Measurements from ENCODE around the gene ITGB7.

ITGB7 gene

GRCh38 chr12:53185582-53186153 lies 21.4 kb downstream of the ITGB7 start:
- H3K27me3 ChIP-seq (replicated peaks; ENCODE audit: control insufficient read depth, insufficient read depth, low read length): no peaks in the 10 kb centered on the region
- peaks cover 22% of the 10 kb centered on the region for H3K36me3 ChIP-seq (ENCODE audit: control insufficient read depth, insufficient read depth, low read length)
- DNase-seq (ENCODE audit: extremely low read depth, insufficient read length): no peak
- TF ChIP-seq CTCF (IDR thresholded peaks at IDR 0.05; ENCODE audit: insufficient read depth, low read length, poor library complexity, severe bottlenecking): no peak
- no peak overlapping the region for H3K4me3 ChIP-seq (replicated peaks; ENCODE audit: low read depth, low read length)

GRCh38 chr12:53184828-53185227 lies 22.2 kb downstream of the ITGB7 start:
- TF ChIP-seq CTCF (IDR thresholded peaks at IDR 0.05; ENCODE audit: insufficient read depth, low read length, poor library complexity, severe bottlenecking): no peak
- no peak for DNase-seq (ENCODE audit: extremely low read depth, insufficient read length)
- Histone ChIP-seq H3K27me3 (replicated peaks; ENCODE audit: control insufficient read depth, insufficient read depth, low read length) (no peaks in the 10 kb centered on the region), H3K4me3 (replicated peaks; ENCODE audit: low read depth, low read length) (no peak overlapping the region), H3K36me3 (ENCODE audit: control insufficient read depth, insufficient read depth, low read length) (peaks cover 20% of the 10 kb centered on the region)

GRCh38 chr12:53182903-53183302 lies 24.1 kb downstream of the ITGB7 start:
- no peak for DNase-seq (ENCODE audit: extremely low read depth, insufficient read length)
- Histone ChIP-seq H3K27me3 (replicated peaks; ENCODE audit: control insufficient read depth, insufficient read depth, low read length) (no peaks in the 10 kb centered on the region), H3K36me3 (ENCODE audit: control insufficient read depth, insufficient read depth, low read length) (peaks cover 15% of the 10 kb centered on the region), H3K4me3 (replicated peaks; ENCODE audit: low read depth, low read length) (no peak overlapping the region)
- no peak for TF ChIP-seq CTCF (IDR thresholded peaks at IDR 0.05; ENCODE audit: insufficient read depth, low read length, poor library complexity, severe bottlenecking)

- no peak for DNase-seq (ENCODE audit: extremely low read depth, insufficient read length)
- no peaks in the 10 kb centered on the region for H3K27me3 ChIP-seq (replicated peaks; ENCODE audit: control insufficient read depth, insufficient read depth, low read length)
- peaks cover 11% of the 10 kb centered on the region for H3K36me3 ChIP-seq (ENCODE audit: control insufficient read depth, insufficient read depth, low read length)
- peak overlapping the region; percentile 79 for H3K4me3 ChIP-seq (replicated peaks; ENCODE audit: low read depth, low read length)
- TF ChIP-seq CTCF (IDR thresholded peaks at IDR 0.05; ENCODE audit: insufficient read depth, low read length, poor library complexity, severe bottlenecking): no peak
Measured at GRCh38 chr12:53181935-53182334, 25.1 kb downstream of the ITGB7 start.

GRCh38 chr12:53180931-53181645 lies 26.0 kb downstream of the ITGB7 start:
- H3K4me3 ChIP-seq (replicated peaks; ENCODE audit: low read depth, low read length): peak overlapping the region; percentile 79
- no peak for TF ChIP-seq CTCF (IDR thresholded peaks at IDR 0.05; ENCODE audit: insufficient read depth, low read length, poor library complexity, severe bottlenecking)
- peaks cover 9% of the 10 kb centered on the region for H3K36me3 ChIP-seq (ENCODE audit: control insufficient read depth, insufficient read depth, low read length)
- no peaks in the 10 kb centered on the region for H3K27me3 ChIP-seq (replicated peaks; ENCODE audit: control insufficient read depth, insufficient read depth, low read length)
- peak; percentile 90 for DNase-seq (ENCODE audit: extremely low read depth, insufficient read length)

All from GM06990 (cell line).